Keratinocyte (primary cell): ENCODE results near the gene SLC17A9. TPM values are rescaled to one million over a fixed set of nuclear protein-coding genes. Genes with fewer than 3 reads are reported as not detected.

Experiments used
- DNase-seq: peaks from one replicate; pipeline ENCODE4 v3.0.0-alpha.2; 2011; ENCODE audit warnings: low read depth, missing footprints, low spot score
- FAIRE-seq: peaks from 2 replicates; lab custom pipeline; 2011; peaks lifted over from hg19 to GRCh38; lab: Jason Lieb, UNC
- H2AFZ ChIP-seq: 2 replicates; pipeline ENCODE4 v1.6.0; 2012; ENCODE audit warnings: low read length, control low read depth, inconsistent platforms; ENCODE audit not compliant: control insufficient read depth
- H3K27ac ChIP-seq: 2 replicates; pipeline ENCODE4 v1.5.1; 2011; ENCODE audit warnings: low read length; ENCODE audit not compliant: control insufficient read depth, insufficient read depth
- H3K27me3 ChIP-seq: 3 replicates; pipeline ENCODE4 v1.6.0; 2011; ENCODE audit warnings: low read length; ENCODE audit not compliant: control insufficient read depth, insufficient read depth; ENCODE audit errors: extremely low read depth
- H3K36me3 ChIP-seq, 2 experiments: 2 replicates in 1 of 2; 3 replicates in 1 of 2; pipeline ENCODE4 v1.5.1; 2011; ENCODE audit warnings: low read length in 2 of 2, mild to moderate bottlenecking in 1 of 2; ENCODE audit not compliant: control insufficient read depth in 2 of 2, insufficient read depth in 2 of 2; ENCODE audit errors: extremely low read depth in 1 of 2
- H3K4me1 ChIP-seq: 3 replicates; pipeline ENCODE4 v1.5.1; 2011; ENCODE audit warnings: low read length; ENCODE audit not compliant: control insufficient read depth, insufficient read depth; ENCODE audit errors: extremely low read depth
- H3K4me2 ChIP-seq: 3 replicates; pipeline ENCODE4 v1.6.0; 2011; ENCODE audit warnings: low read depth, low read length; ENCODE audit not compliant: control insufficient read depth, insufficient read depth; ENCODE audit errors: extremely low read depth
- H3K4me3 ChIP-seq, 3 experiments: fragments of 200-600 bp in 1 of 3; sonication (generic) in 1 of 3; 2 replicates in 2 of 3; 3 replicates in 1 of 3; pipeline ENCODE4 v1.5.1; 2011 to 2016; ENCODE audit warnings: low read length in 3 of 3, mild to moderate bottlenecking in 3 of 3, control low read depth in 2 of 3, inconsistent platforms in 1 of 3, low read depth in 1 of 3, mixed read lengths in 1 of 3, mixed run types in 1 of 3, moderate library complexity in 1 of 3; ENCODE audit not compliant: control insufficient read depth in 2 of 3, insufficient read depth in 2 of 3; ENCODE audit errors: extremely low read depth in 1 of 3
- H3K79me2 ChIP-seq: 2 replicates; pipeline ENCODE4 v1.6.0; 2012; ENCODE audit warnings: low read length; ENCODE audit not compliant: control insufficient read depth, insufficient read depth
- H3K9ac ChIP-seq: 3 replicates; pipeline ENCODE4 v1.6.0; 2011; ENCODE audit warnings: low read length; ENCODE audit not compliant: control insufficient read depth, insufficient read depth; ENCODE audit errors: extremely low read depth
- H3K9me1 ChIP-seq: 3 replicates; pipeline ENCODE4 v1.6.0; 2011; ENCODE audit warnings: low read length; ENCODE audit not compliant: control insufficient read depth, insufficient read depth; ENCODE audit errors: extremely low read depth
- H3K9me3 ChIP-seq: 2 replicates; pipeline ENCODE4 v1.5.1; 2012; ENCODE audit warnings: low read depth, low read length; ENCODE audit not compliant: control insufficient read depth
- H4K20me1 ChIP-seq: 3 replicates; pipeline ENCODE4 v1.6.0; 2011; ENCODE audit warnings: low read length; ENCODE audit not compliant: control insufficient read depth, insufficient read depth; ENCODE audit errors: extremely low read depth
- EZH2 ChIP-seq: IDR thresholded peaks from one replicate; pipeline ENCODE4 v1.6.1; 2012; ENCODE audit warnings: inconsistent platforms, mild to moderate bottlenecking, low read length, moderate library complexity
- dilution Hi-C: fragments of 300-500 bp; cut with MboI; formaldehyde crosslinking; loops from one replicate; pipeline ENCODE4 v1.7.0; 2020; ENCODE audit warnings: low sequenced_read_pairs; ENCODE audit not compliant: extremely low pct_ligation_motif_present
- polyA plus RNA-seq, 5 experiments: library from polyadenylated mRNA; depleted of rRNA in 3 of 5; stranded (reverse) in 3 of 5; stranded (forward) in 1 of 5; unstranded in 1 of 5; fragments of >200 nt; gene quantifications; 1 replicate in 1 of 5; 2 replicates in 3 of 5; 3 replicates in 1 of 5; pipeline versions ENCODE4 v1.2.1 to v1.2.3, GENCODE V29; 2011 to 2012; ENCODE audit warnings: missing spikeins in 2 of 5, low read depth in 1 of 5, low replicate concordance in 1 of 5
- TF ChIP-seq, protein P1 (sequence below), 3 experiments: IDR thresholded peaks in 1 of 3; conservative IDR thresholded peaks in 1 of 3; optimal IDR thresholded peaks in 1 of 3; 2 replicates in 2 of 3; 3 replicates in 1 of 3; pipeline versions ENCODE3 to v1.5.1; 2011; ENCODE audit warnings: low read length in 3 of 3, mild to moderate bottlenecking in 3 of 3, moderate library complexity in 2 of 3, control low read depth in 1 of 3, inconsistent platforms in 1 of 3; ENCODE audit not compliant: insufficient read depth in 2 of 3; ENCODE audit errors: extremely low read depth in 1 of 3

Gene SLC17A9
- polyA plus RNA-seq, 1 donor (not counting 4 experiments of a cell fraction or from before 2014, with no cell fraction given): not detected

DNA sequence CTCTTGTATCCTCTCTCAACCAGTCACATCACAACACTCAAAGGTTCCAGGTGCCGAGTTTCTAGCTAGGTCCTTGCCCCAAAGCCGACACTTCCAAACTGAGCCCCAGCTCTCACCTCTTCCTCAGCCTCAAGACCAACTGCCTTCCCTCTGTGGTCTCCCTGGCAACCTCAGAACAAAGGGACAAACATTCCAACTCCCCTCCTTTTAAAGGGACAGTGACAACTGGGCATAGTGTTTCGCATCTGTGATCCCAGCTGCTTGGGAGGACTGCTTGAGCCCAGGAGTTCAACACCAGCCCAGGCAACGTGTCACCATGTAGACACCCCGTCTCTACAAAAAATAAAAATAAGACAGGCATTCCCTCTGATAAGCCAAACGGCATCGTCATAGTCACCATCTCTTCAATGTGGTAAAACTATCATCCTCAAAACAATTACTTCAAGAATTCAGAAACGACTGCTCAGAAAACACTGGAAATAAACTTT lies 37.5 kb upstream of the SLC17A9 start:
- DNase-seq (no peak), FAIRE-seq (no peak)
- peaks cover 56% of the 10 kb centered on the region for H4K20me1 ChIP-seq
- H3K36me3 ChIP-seq: peaks cover 26 to 43% of the 10 kb centered on the region in 2 experiments
- no peak overlapping the region for H3K27ac ChIP-seq
- no peak overlapping the region for H3K9ac ChIP-seq
- H3K4me2 ChIP-seq: no peak overlapping the region
- peaks cover 4% of the 10 kb centered on the region for H3K9me1 ChIP-seq
- no peak overlapping the region for H2AFZ ChIP-seq
- TF ChIP-seq EZH2: no peak
- TF ChIP-seq, protein P1, sequence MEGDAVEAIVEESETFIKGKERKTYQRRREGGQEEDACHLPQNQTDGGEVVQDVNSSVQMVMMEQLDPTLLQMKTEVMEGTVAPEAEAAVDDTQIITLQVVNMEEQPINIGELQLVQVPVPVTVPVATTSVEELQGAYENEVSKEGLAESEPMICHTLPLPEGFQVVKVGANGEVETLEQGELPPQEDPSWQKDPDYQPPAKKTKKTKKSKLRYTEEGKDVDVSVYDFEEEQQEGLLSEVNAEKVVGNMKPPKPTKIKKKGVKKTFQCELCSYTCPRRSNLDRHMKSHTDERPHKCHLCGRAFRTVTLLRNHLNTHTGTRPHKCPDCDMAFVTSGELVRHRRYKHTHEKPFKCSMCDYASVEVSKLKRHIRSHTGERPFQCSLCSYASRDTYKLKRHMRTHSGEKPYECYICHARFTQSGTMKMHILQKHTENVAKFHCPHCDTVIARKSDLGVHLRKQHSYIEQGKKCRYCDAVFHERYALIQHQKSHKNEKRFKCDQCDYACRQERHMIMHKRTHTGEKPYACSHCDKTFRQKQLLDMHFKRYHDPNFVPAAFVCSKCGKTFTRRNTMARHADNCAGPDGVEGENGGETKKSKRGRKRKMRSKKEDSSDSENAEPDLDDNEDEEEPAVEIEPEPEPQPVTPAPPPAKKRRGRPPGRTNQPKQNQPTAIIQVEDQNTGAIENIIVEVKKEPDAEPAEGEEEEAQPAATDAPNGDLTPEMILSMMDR (optimal IDR thresholded peaks at IDR 0.05 in 1 of 3, IDR thresholded peaks at IDR 0.05 in 1 of 3, conservative IDR thresholded peaks at IDR 0.05 in 1 of 3; ENCODE audit: extremely low read depth in 1 of 3, insufficient read depth in 2 of 3, low read length in 3 of 3): no peak
- no peaks in the 10 kb centered on the region for H3K9me3 ChIP-seq
- no peaks in the 10 kb centered on the region for H3K27me3 ChIP-seq
- peaks cover 4% of the 10 kb centered on the region for H3K4me1 ChIP-seq
- H3K79me2 ChIP-seq: peaks cover 99% of the 10 kb centered on the region
- dilution Hi-C loops: no loop called here
- no peak overlapping the region for H3K4me3 ChIP-seq

GRCh38 chr20:62916703-62917476 lies 35.6 kb upstream of the SLC17A9 start:
- TF ChIP-seq EZH2: no peak
- TF ChIP-seq, protein P1 (optimal IDR thresholded peaks at IDR 0.05 in 1 of 3, IDR thresholded peaks at IDR 0.05 in 1 of 3, conservative IDR thresholded peaks at IDR 0.05 in 1 of 3; ENCODE audit: extremely low read depth in 1 of 3, insufficient read depth in 2 of 3, low read length in 3 of 3): no peak
- H3K9me3 ChIP-seq: no peaks in the 10 kb centered on the region
- peaks cover 69% of the 10 kb centered on the region for H4K20me1 ChIP-seq
- dilution Hi-C loops: no loop called here
- H3K9ac ChIP-seq: no peak overlapping the region
- DNase-seq (no peak), FAIRE-seq (no peak)
- peaks cover 10 to 24% of the 10 kb centered on the region in 2 experiments for H3K36me3 ChIP-seq
- peaks cover 18% of the 10 kb centered on the region for H3K4me1 ChIP-seq
- H3K9me1 ChIP-seq: peaks cover 10% of the 10 kb centered on the region
- no peak overlapping the region for H3K4me3 ChIP-seq
- no peak overlapping the region for H3K27ac ChIP-seq
- H3K79me2 ChIP-seq: peaks cover 99% of the 10 kb centered on the region
- H2AFZ ChIP-seq: no peak overlapping the region
- H3K4me2 ChIP-seq: no peak overlapping the region
- no peaks in the 10 kb centered on the region for H3K27me3 ChIP-seq
